ENCODE results near the gene PTPRT.

Gene PTPRT

GRCh38 chr20:42975974-42976373 is 213.7 kb downstream of the PTPRT start:
- Histone ChIP-seq H3K9ac (ENCODE audit: low read length) (no peak overlapping the region), H3K36me3 (ENCODE audit: control insufficient read depth, insufficient read depth, low read length) (no peaks in the 10 kb centered on the region), H3K27me3 (ENCODE audit: control insufficient read depth, insufficient read depth, low read length) (no peaks in the 10 kb centered on the region), H3K4me3 (ENCODE audit: low read depth, low read length) (no peak overlapping the region), H3K9me3 (ENCODE audit: control insufficient read depth, insufficient read depth, low read depth, low read length) (no peaks in the 10 kb centered on the region), H3K4me1 (ENCODE audit: control insufficient read depth, insufficient read depth, low read length) (peaks cover 15% of the 10 kb centered on the region), H3K27ac (ENCODE audit: low read depth, low read length) (no peak overlapping the region)

DNA sequence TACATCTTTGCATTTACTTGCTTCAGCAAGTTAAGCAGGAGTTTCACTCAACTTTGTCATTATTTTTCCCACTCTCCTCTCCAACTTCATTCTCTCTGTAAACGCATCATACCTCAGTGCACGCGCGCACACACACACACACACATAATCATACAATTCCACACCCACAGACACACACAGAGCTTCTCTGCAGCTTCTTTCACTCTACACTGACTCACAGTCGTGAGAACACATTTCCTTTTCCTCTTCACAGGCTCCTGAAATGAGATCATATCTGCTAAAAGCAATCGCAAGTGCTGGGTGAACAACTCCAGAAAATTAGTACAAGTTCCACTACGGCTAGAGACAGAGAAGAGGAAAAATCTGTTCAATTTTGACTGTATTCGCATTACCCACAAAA is 215.4 kb downstream of the PTPRT start:
- H3K9me3 ChIP-seq (ENCODE audit: control insufficient read depth, insufficient read depth, low read depth, low read length), result no peaks in the 10 kb centered on the region
- no peak overlapping the region for H3K4me3 ChIP-seq (ENCODE audit: low read depth, low read length)
- no peak overlapping the region for H3K27ac ChIP-seq (ENCODE audit: low read depth, low read length)
- no peak overlapping the region for H3K9ac ChIP-seq (ENCODE audit: low read length)
- H3K4me1 ChIP-seq (ENCODE audit: control insufficient read depth, insufficient read depth, low read length), result peaks cover 1% of the 10 kb centered on the region; the same call in 1 of the 2 replicates
- no peaks in the 10 kb centered on the region for H3K27me3 ChIP-seq (ENCODE audit: control insufficient read depth, insufficient read depth, low read length)
- no peaks in the 10 kb centered on the region for H3K36me3 ChIP-seq (ENCODE audit: control insufficient read depth, insufficient read depth, low read length)

DNA sequence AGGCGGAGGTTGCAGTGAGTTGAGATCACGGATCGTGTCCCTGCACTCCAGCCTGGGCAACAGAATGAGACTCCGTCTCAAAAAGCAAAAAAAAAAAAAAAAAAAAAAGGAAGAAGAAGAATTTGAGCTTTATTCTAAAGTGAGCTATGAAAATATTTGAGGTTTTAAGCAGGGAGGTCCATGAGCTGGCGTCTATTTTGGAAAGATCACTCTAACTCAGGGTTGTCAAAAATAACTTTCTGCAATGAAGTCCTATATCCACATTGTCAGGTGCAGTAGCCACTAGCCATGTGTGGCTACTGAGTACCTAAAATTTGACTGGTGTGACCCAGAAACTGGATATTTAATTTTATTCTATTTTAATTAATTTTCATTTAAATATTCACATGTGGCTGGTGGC is 217.1 kb downstream of the PTPRT start:
- Histone ChIP-seq H3K27me3 (ENCODE audit: control insufficient read depth, insufficient read depth, low read length) (no peaks in the 10 kb centered on the region), H3K9ac (ENCODE audit: low read length) (no peak overlapping the region), H3K27ac (ENCODE audit: low read depth, low read length) (no peak overlapping the region), H3K4me1 (ENCODE audit: control insufficient read depth, insufficient read depth, low read length) (no peaks in the 10 kb centered on the region), H3K9me3 (ENCODE audit: control insufficient read depth, insufficient read depth, low read depth, low read length) (no peaks in the 10 kb centered on the region), H3K4me3 (ENCODE audit: low read depth, low read length) (no peak overlapping the region), H3K36me3 (ENCODE audit: control insufficient read depth, insufficient read depth, low read length) (no peaks in the 10 kb centered on the region)

DNA sequence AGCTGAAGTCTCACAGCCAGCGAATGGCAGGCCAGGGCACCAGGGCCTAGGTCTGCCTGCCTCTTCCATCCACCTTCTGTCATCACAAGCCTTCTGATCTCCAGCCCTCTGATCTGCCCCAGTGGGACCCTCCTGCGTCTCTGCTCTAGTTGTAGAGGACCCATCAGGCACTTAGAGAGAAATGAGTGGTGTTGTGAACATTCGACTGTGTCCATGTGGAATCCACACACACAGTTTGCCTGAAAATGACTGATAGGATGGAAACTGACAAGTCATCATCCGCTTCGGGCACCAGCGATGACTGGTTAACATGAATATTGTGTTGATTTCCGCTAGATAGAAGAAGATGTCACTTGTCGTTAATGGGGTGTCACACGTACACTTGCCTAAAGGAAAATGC is 221.0 kb downstream of the PTPRT start:
- H3K4me1 ChIP-seq (ENCODE audit: control insufficient read depth, insufficient read depth, low read length), result peaks cover 4% of the 10 kb centered on the region
- no peak overlapping the region for H3K4me3 ChIP-seq (ENCODE audit: low read depth, low read length)
- no peak overlapping the region for H3K27ac ChIP-seq (ENCODE audit: low read depth, low read length)
- no peak overlapping the region for H3K9ac ChIP-seq (ENCODE audit: low read length)
- no peaks in the 10 kb centered on the region for H3K9me3 ChIP-seq (ENCODE audit: control insufficient read depth, insufficient read depth, low read depth, low read length)
- no peaks in the 10 kb centered on the region for H3K36me3 ChIP-seq (ENCODE audit: control insufficient read depth, insufficient read depth, low read length)
- no peaks in the 10 kb centered on the region for H3K27me3 ChIP-seq (ENCODE audit: control insufficient read depth, insufficient read depth, low read length)

GRCh38 chr20:42963796-42964195 is 225.9 kb downstream of the PTPRT start:
- Histone ChIP-seq H3K27ac (ENCODE audit: low read depth, low read length) (no peak overlapping the region), H3K4me3 (ENCODE audit: low read depth, low read length) (no peak overlapping the region), H3K9ac (ENCODE audit: low read length) (no peak overlapping the region), H3K4me1 (ENCODE audit: control insufficient read depth, insufficient read depth, low read length) (peaks cover 7% of the 10 kb centered on the region), H3K27me3 (ENCODE audit: control insufficient read depth, insufficient read depth, low read length) (no peaks in the 10 kb centered on the region), H3K36me3 (ENCODE audit: control insufficient read depth, insufficient read depth, low read length) (no peaks in the 10 kb centered on the region), H3K9me3 (ENCODE audit: control insufficient read depth, insufficient read depth, low read depth, low read length) (0 out of 2 replicates have a peak, but pooled peaks cover 4% of the 10 kb centered on the region)

DNA sequence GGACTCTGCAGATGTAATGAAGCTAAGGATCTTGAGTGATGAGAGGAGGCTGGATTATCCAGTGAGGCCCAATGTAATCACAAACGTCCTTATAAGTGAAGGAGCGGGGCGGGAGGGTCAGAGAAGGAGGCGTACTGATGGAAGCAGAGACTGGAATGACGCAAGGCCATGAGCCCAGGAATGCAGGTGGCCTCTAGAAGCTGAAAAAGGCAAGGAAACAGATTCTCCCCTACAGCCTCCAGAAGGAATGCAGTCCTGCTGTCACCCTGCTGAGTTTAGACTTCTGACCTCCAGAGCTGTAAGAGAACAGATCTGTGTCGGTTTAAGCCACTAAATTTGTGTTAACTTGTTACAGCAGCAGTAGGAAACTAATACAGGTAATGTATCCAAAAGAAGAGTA is 227.9 kb downstream of the PTPRT start:
- no peak overlapping the region for H3K9ac ChIP-seq (ENCODE audit: low read length)
- H3K4me1 ChIP-seq (ENCODE audit: control insufficient read depth, insufficient read depth, low read length), result peaks cover 7% of the 10 kb centered on the region
- H3K27ac ChIP-seq (ENCODE audit: low read depth, low read length), result no peak overlapping the region

DNA sequence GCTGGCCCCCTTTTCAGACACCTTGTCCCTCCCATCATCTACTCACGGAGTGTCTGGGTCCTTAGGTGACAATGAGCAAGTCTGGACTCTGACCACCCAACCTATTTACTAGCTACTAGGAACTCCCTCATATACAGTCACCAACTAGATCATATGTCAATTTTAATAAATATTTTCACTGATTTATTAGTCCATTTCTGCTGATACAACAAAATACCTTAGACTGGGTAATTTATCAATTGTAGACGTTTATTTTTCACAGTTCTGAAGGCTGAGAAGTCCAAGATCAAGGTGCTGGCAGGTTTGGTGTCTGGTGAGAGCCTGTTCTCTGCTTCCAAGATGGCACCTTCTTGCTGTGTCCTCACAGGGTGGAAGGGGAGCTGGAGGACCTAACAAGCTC is 229.7 kb downstream of the PTPRT start:
- Histone ChIP-seq H3K9ac (ENCODE audit: low read length) (no peak overlapping the region), H3K36me3 (ENCODE audit: control insufficient read depth, insufficient read depth, low read length) (no peaks in the 10 kb centered on the region), H3K27ac (ENCODE audit: low read depth, low read length) (no peak overlapping the region), H3K4me3 (ENCODE audit: low read depth, low read length) (no peak overlapping the region), H3K4me1 (ENCODE audit: control insufficient read depth, insufficient read depth, low read length) (peaks cover 7% of the 10 kb centered on the region), H3K27me3 (ENCODE audit: control insufficient read depth, insufficient read depth, low read length) (no peaks in the 10 kb centered on the region), H3K9me3 (ENCODE audit: control insufficient read depth, insufficient read depth, low read depth, low read length) (0 out of 2 replicates have a peak, but pooled peaks cover 6% of the 10 kb centered on the region)

More for the DNA sequence above, 227.9 kb downstream of the PTPRT start:
- Histone ChIP-seq H3K4me3 (ENCODE audit: low read depth, low read length) (no peak overlapping the region), H3K36me3 (ENCODE audit: control insufficient read depth, insufficient read depth, low read length) (no peaks in the 10 kb centered on the region), H3K27me3 (ENCODE audit: control insufficient read depth, insufficient read depth, low read length) (no peaks in the 10 kb centered on the region), H3K9me3 (ENCODE audit: control insufficient read depth, insufficient read depth, low read depth, low read length) (0 out of 2 replicates have a peak, but pooled peaks cover 4% of the 10 kb centered on the region)

DNA sequence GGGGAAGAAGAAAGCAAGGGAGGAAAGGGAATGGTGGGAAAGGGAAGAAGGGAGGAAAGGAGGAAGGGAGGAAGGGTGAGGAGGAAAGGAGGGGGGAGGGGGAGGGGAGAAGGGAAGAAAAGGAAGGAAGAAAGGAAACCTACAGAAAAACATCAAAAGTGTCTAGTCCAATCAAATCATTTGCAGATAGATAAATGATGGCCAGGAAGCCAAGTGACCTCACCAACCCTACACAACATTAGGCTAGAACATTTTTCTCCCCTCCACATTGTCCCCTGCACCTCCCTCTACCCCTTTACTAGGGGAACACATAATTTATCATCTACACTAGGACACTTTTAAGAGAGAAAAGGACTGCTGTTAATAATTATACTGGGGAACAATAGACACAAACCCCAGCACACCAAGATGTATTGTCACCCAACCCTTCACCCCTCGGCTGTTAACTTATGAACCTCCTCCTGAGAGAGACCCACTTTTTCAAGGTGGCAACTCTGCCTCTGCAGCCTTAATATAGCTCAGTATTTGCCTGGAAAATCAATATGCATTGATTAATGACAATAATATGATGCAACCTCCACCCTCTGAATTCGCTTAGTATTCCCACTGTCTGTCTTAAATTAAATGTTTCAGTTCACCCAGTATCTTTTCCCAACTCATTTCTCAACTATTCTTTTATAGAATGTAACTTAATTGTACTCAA is 231.2 kb downstream of the PTPRT start:
- Histone ChIP-seq H3K9me3 (ENCODE audit: control insufficient read depth, insufficient read depth, low read depth, low read length) (0 out of 2 replicates have a peak, but pooled peaks cover 6% of the 10 kb centered on the region), H3K36me3 (ENCODE audit: control insufficient read depth, insufficient read depth, low read length) (no peaks in the 10 kb centered on the region), H3K27me3 (ENCODE audit: control insufficient read depth, insufficient read depth, low read length) (no peaks in the 10 kb centered on the region), H3K9ac (ENCODE audit: low read length) (no peak overlapping the region), H3K4me1 (ENCODE audit: control insufficient read depth, insufficient read depth, low read length) (peaks cover under 1% of the 10 kb centered on the region; the same call in 1 of the 2 replicates), H3K4me3 (ENCODE audit: low read depth, low read length) (no peak overlapping the region), H3K27ac (ENCODE audit: low read depth, low read length) (no peak overlapping the region)

DNA sequence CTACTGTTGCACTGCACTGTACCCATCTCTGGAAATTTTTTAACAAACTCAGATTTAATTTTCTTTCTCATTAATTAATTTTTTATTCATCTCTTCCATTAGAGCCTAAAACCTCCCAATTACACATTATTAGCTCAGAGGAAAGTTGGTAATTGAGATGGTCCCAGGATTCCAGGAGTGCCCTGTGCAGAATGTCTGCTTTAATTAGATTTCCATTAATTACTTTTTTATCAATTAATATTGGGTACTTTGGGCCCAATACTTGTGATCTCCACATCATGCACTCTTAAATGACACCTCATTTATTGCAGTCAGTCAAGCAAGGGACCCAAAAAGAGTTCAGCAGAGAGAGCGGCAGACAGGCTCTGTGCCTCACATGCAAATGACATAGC is 232.0 kb downstream of the PTPRT start:
- Histone ChIP-seq H3K4me1 (ENCODE audit: control insufficient read depth, insufficient read depth, low read length) (no peaks in the 10 kb centered on the region), H3K36me3 (ENCODE audit: control insufficient read depth, insufficient read depth, low read length) (no peaks in the 10 kb centered on the region), H3K27me3 (ENCODE audit: control insufficient read depth, insufficient read depth, low read length) (no peaks in the 10 kb centered on the region; the same call in 1 of the 2 replicates), H3K27ac (ENCODE audit: low read depth, low read length) (no peak overlapping the region), H3K9me3 (ENCODE audit: control insufficient read depth, insufficient read depth, low read depth, low read length) (0 out of 2 replicates have a peak, but pooled peaks cover 6% of the 10 kb centered on the region), H3K9ac (ENCODE audit: low read length) (no peak overlapping the region), H3K4me3 (ENCODE audit: low read depth, low read length) (no peak overlapping the region)

DNA sequence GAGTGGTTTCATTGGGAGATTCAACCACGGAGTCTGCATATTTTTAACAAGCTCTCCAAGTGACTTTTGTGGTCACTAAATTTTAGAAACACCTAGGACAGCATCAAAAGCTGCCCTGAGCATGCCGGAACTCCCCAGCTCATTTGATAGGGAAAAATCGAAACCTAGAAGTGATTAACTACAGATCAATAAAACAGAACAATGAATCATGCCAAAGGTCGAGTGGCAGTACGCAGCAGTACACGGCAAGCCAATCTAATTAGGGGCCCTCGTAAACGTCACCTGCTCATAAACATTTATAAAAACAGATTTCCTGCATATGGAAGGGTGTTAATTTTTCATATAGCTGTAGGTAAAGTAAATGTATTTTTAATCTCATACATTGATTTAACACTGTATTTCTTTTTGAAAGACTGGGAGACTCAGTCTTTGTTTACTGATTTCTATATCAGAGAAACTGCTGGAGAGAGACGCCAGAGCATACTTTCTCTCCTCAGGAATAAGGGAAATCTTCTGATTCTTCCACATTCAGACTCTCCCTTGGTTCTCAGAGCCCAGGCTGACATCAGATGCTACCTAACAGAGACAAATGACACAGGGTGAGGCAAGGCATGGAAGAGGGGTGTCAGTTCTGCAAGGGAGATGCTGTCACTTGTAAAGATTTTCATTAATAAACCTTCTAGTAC is 232.5 kb downstream of the PTPRT start:
- H3K4me1 ChIP-seq (ENCODE audit: control insufficient read depth, insufficient read depth, low read length), result no peaks in the 10 kb centered on the region
- H3K27ac ChIP-seq (ENCODE audit: low read depth, low read length), result no peak overlapping the region
- no peak overlapping the region for H3K4me3 ChIP-seq (ENCODE audit: low read depth, low read length)
- no peaks in the 10 kb centered on the region; the same call in 1 of the 2 replicates for H3K27me3 ChIP-seq (ENCODE audit: control insufficient read depth, insufficient read depth, low read length)
- H3K9me3 ChIP-seq (ENCODE audit: control insufficient read depth, insufficient read depth, low read depth, low read length), result 0 out of 2 replicates have a peak, but pooled peaks cover 2% of the 10 kb centered on the region
- H3K9ac ChIP-seq (ENCODE audit: low read length), result no peak overlapping the region
- no peaks in the 10 kb centered on the region for H3K36me3 ChIP-seq (ENCODE audit: control insufficient read depth, insufficient read depth, low read length)

GRCh38 chr20:42955713-42956112 is 234.0 kb downstream of the PTPRT start:
- H3K27me3 ChIP-seq (ENCODE audit: control insufficient read depth, insufficient read depth, low read length), result no peaks in the 10 kb centered on the region; the same call in 1 of the 2 replicates
- no peaks in the 10 kb centered on the region for H3K36me3 ChIP-seq (ENCODE audit: control insufficient read depth, insufficient read depth, low read length)
- no peaks in the 10 kb centered on the region for H3K4me1 ChIP-seq (ENCODE audit: control insufficient read depth, insufficient read depth, low read length)
- H3K9ac ChIP-seq (ENCODE audit: low read length), result no peak overlapping the region
- H3K4me3 ChIP-seq (ENCODE audit: low read depth, low read length), result no peak overlapping the region
- no peak overlapping the region for H3K27ac ChIP-seq (ENCODE audit: low read depth, low read length)
- H3K9me3 ChIP-seq (ENCODE audit: control insufficient read depth, insufficient read depth, low read depth, low read length), result 0 out of 2 replicates have a peak, but pooled peaks cover 2% of the 10 kb centered on the region

Measured in HUES6 (cell line).